ENCODE data around the gene CCDC171. TPM values are rescaled to one million over a fixed set of nuclear protein-coding genes. Genes with fewer than 3 reads are reported as not detected.

The CCDC171 gene
- total RNA-seq, 1 experiment from 2014 or later, result 2.6 TPM

GRCh38 chr9:15834541-15834940 lies 281.7 kb downstream of the CCDC171 start:
- H3K9ac ChIP-seq (ENCODE audit: low read length), result no peak overlapping the region
- BruUV-seq (replicated peaks), result no TSS peak
- no peaks in the 10 kb centered on the region for H3K27me3 ChIP-seq (ENCODE audit: insufficient read depth, low read length)
- ATAC-seq (no peak), DNase-seq (ENCODE audit: low read depth, low spot score) (no peak)
- H4K20me1 ChIP-seq (ENCODE audit: insufficient read depth), result no peaks in the 10 kb centered on the region
- H3K4me2 ChIP-seq (ENCODE audit: low read length), result no peak overlapping the region
- no peak overlapping the region for H2AFZ ChIP-seq (ENCODE audit: low read depth, low read length, poor library complexity, severe bottlenecking)
- no peaks in the 10 kb centered on the region for H3K9me2 ChIP-seq (ENCODE audit: insufficient read depth)
- TF ChIP-seq SRF (IDR thresholded peaks at IDR 0.05; ENCODE audit: low read depth) (no peak), ZFX (IDR thresholded peaks at IDR 0.05) (no peak), RAD21 (IDR thresholded peaks at IDR 0.05; ENCODE audit: low read depth) (no peak), FOSL1 (IDR thresholded peaks at IDR 0.05; ENCODE audit: low read depth) (no peak), JUND (IDR thresholded peaks at IDR 0.05) (no peak), REST (IDR thresholded peaks at IDR 0.05; ENCODE audit: low read depth) (no peak), ATF3 (IDR thresholded peaks at IDR 0.05) (no peak), EZH2 (IDR thresholded peaks at IDR 0.05) (no peak), TCF7L2 (IDR thresholded peaks at IDR 0.05; ENCODE audit: borderline replicate concordance, extremely low read depth, insufficient read depth, insufficient read length) (no peak)
- TF ChIP-seq, protein P1, sequence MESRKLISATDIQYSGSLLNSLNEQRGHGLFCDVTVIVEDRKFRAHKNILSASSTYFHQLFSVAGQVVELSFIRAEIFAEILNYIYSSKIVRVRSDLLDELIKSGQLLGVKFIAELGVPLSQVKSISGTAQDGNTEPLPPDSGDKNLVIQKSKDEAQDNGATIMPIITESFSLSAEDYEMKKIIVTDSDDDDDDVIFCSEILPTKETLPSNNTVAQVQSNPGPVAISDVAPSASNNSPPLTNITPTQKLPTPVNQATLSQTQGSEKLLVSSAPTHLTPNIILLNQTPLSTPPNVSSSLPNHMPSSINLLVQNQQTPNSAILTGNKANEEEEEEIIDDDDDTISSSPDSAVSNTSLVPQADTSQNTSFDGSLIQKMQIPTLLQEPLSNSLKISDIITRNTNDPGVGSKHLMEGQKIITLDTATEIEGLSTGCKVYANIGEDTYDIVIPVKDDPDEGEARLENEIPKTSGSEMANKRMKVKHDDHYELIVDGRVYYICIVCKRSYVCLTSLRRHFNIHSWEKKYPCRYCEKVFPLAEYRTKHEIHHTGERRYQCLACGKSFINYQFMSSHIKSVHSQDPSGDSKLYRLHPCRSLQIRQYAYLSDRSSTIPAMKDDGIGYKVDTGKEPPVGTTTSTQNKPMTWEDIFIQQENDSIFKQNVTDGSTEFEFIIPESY (IDR thresholded peaks at IDR 0.05; ENCODE audit: extremely low read depth, insufficient replicate concordance, low read length), result no peak
- intact Hi-C loops (cut with micrococcal nuclease), result no loop called here
- no peaks in the 10 kb centered on the region for H3K79me2 ChIP-seq (ENCODE audit: insufficient read depth, low read length)
- no peaks in the 10 kb centered on the region for H3K36me3 ChIP-seq (ENCODE audit: control insufficient read depth in 1 of 2, insufficient read depth in 2 of 2, low read length in 2 of 2)
- POLR2A ChIA-PET, result no interaction called here
- H3K4me1 ChIP-seq (ENCODE audit: control insufficient read depth in 1 of 2, insufficient read depth in 2 of 2, low read length in 2 of 2), result no peaks in the 10 kb centered on the region
- H3K4me3 ChIP-seq (replicated peaks in 1 of 2; ENCODE audit: low read depth in 1 of 2, low read length in 2 of 2), result no peak overlapping the region
- CTCF ChIA-PET, result no interaction called here
- no peaks in the 10 kb centered on the region for H3K9me3 ChIP-seq (ENCODE audit: control insufficient read depth in 1 of 2, insufficient read depth in 1 of 2, low read depth in 1 of 2, low read length in 2 of 2)
- no peak overlapping the region for H3K27ac ChIP-seq (ENCODE audit: low read depth, low read length)
- RAD21 ChIA-PET (ENCODE audit: low non-redundant PET in 1 of 2, low total read pairs in 2 of 2, uncharacterized antibody in 2 of 2, unreplicated experiment in 2 of 2), result no interaction called here
